Astrocyte (in vitro differentiated cells and primary cell): ENCODE measurements around the gene LRRC74A.

Experiments used
- CTCF ChIP-seq: IDR thresholded peaks from 2 replicates; pipeline ENCODE4 v1.5.1; 2011; ENCODE audit warnings: low read depth, mild to moderate bottlenecking, inconsistent platforms, low read length, moderate library complexity; ENCODE audit not compliant: insufficient read depth
- EZH2 ChIP-seq: IDR thresholded peaks from 2 replicates; pipeline ENCODE4 v1.6.1; 2012; ENCODE audit warnings: mild to moderate bottlenecking, low read length, inconsistent platforms; ENCODE audit not compliant: insufficient read depth

GRCh38 chr14:76830556-76830955, 4.3 kb downstream of the LRRC74A start:
- TF ChIP-seq CTCF (no peak), EZH2 (no peak)
